Measurements from ENCODE around the gene ZNF296. TPM values are rescaled to one million over a fixed set of nuclear protein-coding genes. Genes with fewer than 3 reads are reported as not detected.

ZNF296 gene
- total RNA-seq, 5 donors from 2014 or later (not counting 1 experiment from before 2014, with no cell fraction given): 1.4 to 4.3 (median 3.5) TPM

- no peak for ATAC-seq (replicated peaks in 1 of 4)
- POLR2A ChIA-PET: no interaction called here
Observed at GRCh38 chr19:45071969-45072790, 4.1 kb downstream of the ZNF296 start.

GRCh38 chr19:45071545-45071938, 4.7 kb downstream of the ZNF296 start:
- H3K36me3 Mint-ChIP-seq: peaks cover 12% of the 10 kb centered on the region
- no peaks in the 10 kb centered on the region for H3K9me3 ChIP-seq
- no peaks in the 10 kb centered on the region for H3K27me3 ChIP-seq (replicated peaks in 1 of 2; ENCODE audit: control insufficient read depth in 2 of 2, extremely low read depth in 1 of 2, insufficient read depth in 2 of 2, low read length in 1 of 2)
- H3K4me3 Mint-ChIP-seq: no peak overlapping the region
- no peaks in the 10 kb centered on the region for H3K9me3 Mint-ChIP-seq
- H3K27ac ChIP-seq (ENCODE audit: low read length): no peak overlapping the region
- peaks cover 2 to 14% (median 8%) of the 10 kb centered on the region in 3 donors for H3K4me1 Mint-ChIP-seq
- no peak for ATAC-seq (replicated peaks in 1 of 4)
- H3K36me3 ChIP-seq (ENCODE audit: control insufficient read depth in 2 of 2, extremely low read depth in 1 of 2, insufficient read depth in 1 of 2, low read length in 1 of 2): peaks cover 21 to 39% of the 10 kb centered on the region in 2 donors
- peaks cover 6 to 20% of the 10 kb centered on the region in 2 experiments for H3K4me1 ChIP-seq (ENCODE audit: control insufficient read depth in 1 of 2, extremely low read depth in 1 of 2, insufficient read depth in 2 of 2, low read length in 2 of 2)
- 96% methylated on average over 20 of the region's 25 CpGs for WGBS (ENCODE audit: insufficient coverage)
- no peak for DNase-seq
- ChIA-PET POLR2A (no interaction called here), CTCF (no interaction called here)
- no peak overlapping the region for H3K27ac Mint-ChIP-seq
- no peak overlapping the region for H3K4me3 ChIP-seq (ENCODE audit: control insufficient read depth in 1 of 2, extremely low read depth in 1 of 2, low read length in 1 of 2)
- no peaks in the 10 kb centered on the region for H3K27me3 Mint-ChIP-seq

More at GRCh38 chr19:45071969-45072790, 4.1 kb downstream of the ZNF296 start:
- Histone ChIP-seq H3K9me3 (no peaks in the 10 kb centered on the region), H3K27me3 (replicated peaks in 1 of 2; ENCODE audit: control insufficient read depth in 2 of 2, extremely low read depth in 1 of 2, insufficient read depth in 2 of 2, low read length in 1 of 2) (no peaks in the 10 kb centered on the region), H3K4me1 (ENCODE audit: control insufficient read depth in 1 of 2, extremely low read depth in 1 of 2, insufficient read depth in 2 of 2, low read length in 2 of 2) (peaks cover 10 to 27% of the 10 kb centered on the region in 2 experiments), H3K27ac (ENCODE audit: low read length) (no peak overlapping the region), H3K4me3 (ENCODE audit: control insufficient read depth in 1 of 2, extremely low read depth in 1 of 2, low read length in 1 of 2) (no peak overlapping the region), H3K36me3 (ENCODE audit: control insufficient read depth in 2 of 2, extremely low read depth in 1 of 2, insufficient read depth in 1 of 2, low read length in 1 of 2) (peaks cover 21 to 33% of the 10 kb centered on the region in 2 donors)
- CTCF ChIA-PET: interaction anchor here in 1 of 2 donors (0.6 kb wide), 1 partner anchor 11 kb away, joined by 5 read pairs; no protein-coding TSS in a partner anchor
- Mint-ChIP-seq H3K36me3 (peaks cover 8% of the 10 kb centered on the region), H3K4me3 (no peak overlapping the region), H3K27ac (no peak overlapping the region), H3K9me3 (no peaks in the 10 kb centered on the region), H3K27me3 (no peaks in the 10 kb centered on the region), H3K4me1 (peaks cover 8 to 20% (median 14%) of the 10 kb centered on the region in 3 donors)
- DNase-seq: no peak
- WGBS (ENCODE audit: insufficient coverage): 93% methylated on average over 33 of the region's 34 CpGs

GRCh38 chr19:45070861-45071544, 5.3 kb downstream of the ZNF296 start:
- ATAC-seq (replicated peaks in 1 of 4): no peak
- Mint-ChIP-seq H3K27me3 (no peaks in the 10 kb centered on the region), H3K4me3 (no peak overlapping the region), H3K9me3 (no peaks in the 10 kb centered on the region), H3K27ac (no peak overlapping the region), H3K36me3 (peaks cover 12% of the 10 kb centered on the region), H3K4me1 (peaks cover 0 to 12% (median 6%) of the 10 kb centered on the region in 3 donors)
- no peak for DNase-seq
- Histone ChIP-seq H3K4me1 (ENCODE audit: control insufficient read depth in 1 of 2, extremely low read depth in 1 of 2, insufficient read depth in 2 of 2, low read length in 2 of 2) (peaks cover 4 to 17% of the 10 kb centered on the region in 2 experiments), H3K27ac (ENCODE audit: low read length) (no peak overlapping the region), H3K27me3 (replicated peaks in 1 of 2; ENCODE audit: control insufficient read depth in 2 of 2, extremely low read depth in 1 of 2, insufficient read depth in 2 of 2, low read length in 1 of 2) (no peaks in the 10 kb centered on the region), H3K9me3 (no peaks in the 10 kb centered on the region), H3K36me3 (ENCODE audit: control insufficient read depth in 2 of 2, extremely low read depth in 1 of 2, insufficient read depth in 1 of 2, low read length in 1 of 2) (peaks cover 21 to 41% of the 10 kb centered on the region in 2 donors), H3K4me3 (ENCODE audit: control insufficient read depth in 1 of 2, extremely low read depth in 1 of 2, low read length in 1 of 2) (no peak overlapping the region)
- POLR2A ChIA-PET: no interaction called here
- CTCF ChIA-PET: no interaction called here
- WGBS (ENCODE audit: insufficient coverage): 97% methylated on average over 18 of the region's 19 CpGs

GRCh38 chr19:45070214-45070613, 6.1 kb downstream of the ZNF296 start:
- Mint-ChIP-seq H3K36me3 (peaks cover 16% of the 10 kb centered on the region), H3K4me1 (peaks cover 0 to 8% (median 3%) of the 10 kb centered on the region in 3 donors), H3K4me3 (no peak overlapping the region), H3K27me3 (no peaks in the 10 kb centered on the region), H3K27ac (no peak overlapping the region), H3K9me3 (no peaks in the 10 kb centered on the region)
- H3K27ac ChIP-seq (ENCODE audit: low read length): no peak overlapping the region
- H3K9me3 ChIP-seq: no peaks in the 10 kb centered on the region
- H3K27me3 ChIP-seq (replicated peaks in 1 of 2; ENCODE audit: control insufficient read depth in 2 of 2, extremely low read depth in 1 of 2, insufficient read depth in 2 of 2, low read length in 1 of 2): no peaks in the 10 kb centered on the region
- DNase-seq: no peak
- H3K4me1 ChIP-seq (ENCODE audit: control insufficient read depth in 1 of 2, extremely low read depth in 1 of 2, insufficient read depth in 2 of 2, low read length in 2 of 2): peaks cover 0 to 9% of the 10 kb centered on the region in 2 experiments
- ChIA-PET POLR2A (no interaction called here), CTCF (no interaction called here)
- 91% methylated on average over 5 of the region's 6 CpGs for WGBS (ENCODE audit: insufficient coverage)
- H3K36me3 ChIP-seq (ENCODE audit: control insufficient read depth in 2 of 2, extremely low read depth in 1 of 2, insufficient read depth in 1 of 2, low read length in 1 of 2): peaks cover 21 to 48% of the 10 kb centered on the region in 2 donors
- ATAC-seq (replicated peaks in 1 of 4): no peak
- no peak overlapping the region for H3K4me3 ChIP-seq (ENCODE audit: control insufficient read depth in 1 of 2, extremely low read depth in 1 of 2, low read length in 1 of 2)

GRCh38 chr19:45069056-45069455, 7.2 kb downstream of the ZNF296 start:
- ChIA-PET POLR2A (no interaction called here), CTCF (no interaction called here)
- Histone ChIP-seq H3K27ac (ENCODE audit: low read length) (no peak overlapping the region), H3K4me3 (ENCODE audit: control insufficient read depth in 1 of 2, extremely low read depth in 1 of 2, low read length in 1 of 2) (no peak overlapping the region), H3K4me1 (ENCODE audit: control insufficient read depth in 1 of 2, extremely low read depth in 1 of 2, insufficient read depth in 2 of 2, low read length in 2 of 2) (no peaks in the 10 kb centered on the region), H3K27me3 (replicated peaks in 1 of 2; ENCODE audit: control insufficient read depth in 2 of 2, extremely low read depth in 1 of 2, insufficient read depth in 2 of 2, low read length in 1 of 2) (no peaks in the 10 kb centered on the region), H3K9me3 (no peaks in the 10 kb centered on the region), H3K36me3 (ENCODE audit: control insufficient read depth in 2 of 2, extremely low read depth in 1 of 2, insufficient read depth in 1 of 2, low read length in 1 of 2) (peaks cover 28 to 53% of the 10 kb centered on the region in 2 donors)
- H3K9me3 Mint-ChIP-seq: no peaks in the 10 kb centered on the region
- DNase-seq (no peak), ATAC-seq (replicated peaks in 1 of 4) (no peak)
- no peak overlapping the region for H3K27ac Mint-ChIP-seq
- H3K4me1 Mint-ChIP-seq: no peaks in the 10 kb centered on the region
- peaks cover 16% of the 10 kb centered on the region for H3K36me3 Mint-ChIP-seq
- H3K4me3 Mint-ChIP-seq: no peak overlapping the region
- WGBS (ENCODE audit: insufficient coverage): 85% methylated on average over 5 of the region's 13 CpGs
- H3K27me3 Mint-ChIP-seq: no peaks in the 10 kb centered on the region

- DNase-seq (no peak), ATAC-seq (replicated peaks in 1 of 4) (no peak)
- H3K9me3 ChIP-seq: no peaks in the 10 kb centered on the region
- ChIA-PET CTCF (no interaction called here), POLR2A (interaction anchor here (0.6 kb wide), 2 partner anchors 93 to 1563 kb away, joined by 5 to 6 read pairs; no protein-coding TSS in a partner anchor)
- Mint-ChIP-seq H3K36me3 (peaks cover 17% of the 10 kb centered on the region), H3K4me1 (no peaks in the 10 kb centered on the region), H3K27ac (no peak overlapping the region), H3K27me3 (no peaks in the 10 kb centered on the region), H3K9me3 (no peaks in the 10 kb centered on the region), H3K4me3 (no peak overlapping the region)
- no peak overlapping the region for H3K27ac ChIP-seq (ENCODE audit: low read length)
- H3K27me3 ChIP-seq (replicated peaks in 1 of 2; ENCODE audit: control insufficient read depth in 2 of 2, extremely low read depth in 1 of 2, insufficient read depth in 2 of 2, low read length in 1 of 2): no peaks in the 10 kb centered on the region
- H3K4me3 ChIP-seq (ENCODE audit: control insufficient read depth in 1 of 2, extremely low read depth in 1 of 2, low read length in 1 of 2): no peak overlapping the region
- 80% methylated on average over 1 of the region's 10 CpGs for WGBS (ENCODE audit: insufficient coverage)
- no peaks in the 10 kb centered on the region for H3K4me1 ChIP-seq (ENCODE audit: control insufficient read depth in 1 of 2, extremely low read depth in 1 of 2, insufficient read depth in 2 of 2, low read length in 2 of 2)
- H3K36me3 ChIP-seq (ENCODE audit: control insufficient read depth in 2 of 2, extremely low read depth in 1 of 2, insufficient read depth in 1 of 2, low read length in 1 of 2): peaks cover 28 to 62% of the 10 kb centered on the region in 2 donors
Observed at GRCh38 chr19:45068041-45068440, 8.2 kb downstream of the ZNF296 start.
